Stimulated activated CD8-positive, alpha-beta memory T cell treated with anti-CD3 and anti-CD28 coated beads, Interleukin-7, amount 100 ng/mL, for 1 hour (primary cell): Measurements from ENCODE around the gene GIMAP6.
"Not testable (repeated sequence)": the region's sequence is repeated elsewhere in the genome, so short reads cannot be mapped to it uniquely, and the experiment has no call there.

Experiments
- DNase-seq, 2 donors: peaks; one replicate each; pipeline ENCODE4 v3.0.0-alpha.2; 2020; ENCODE audit warnings: low read depth in 2 of 2

GIMAP6 gene

GRCh38 chr7:150631866-150632864, at the start of gene GIMAP6:
Gene GIMAP6 (minus strand): TSS chr7:150632385. CDS start chr7:150630142, 2,243 bp downstream.
- no peak for DNase-seq

- not testable (repeated sequence) for DNase-seq
Observed at GRCh38 chr7:150680364-150680763, 48.2 kb upstream of the GIMAP6 start.

DNA sequence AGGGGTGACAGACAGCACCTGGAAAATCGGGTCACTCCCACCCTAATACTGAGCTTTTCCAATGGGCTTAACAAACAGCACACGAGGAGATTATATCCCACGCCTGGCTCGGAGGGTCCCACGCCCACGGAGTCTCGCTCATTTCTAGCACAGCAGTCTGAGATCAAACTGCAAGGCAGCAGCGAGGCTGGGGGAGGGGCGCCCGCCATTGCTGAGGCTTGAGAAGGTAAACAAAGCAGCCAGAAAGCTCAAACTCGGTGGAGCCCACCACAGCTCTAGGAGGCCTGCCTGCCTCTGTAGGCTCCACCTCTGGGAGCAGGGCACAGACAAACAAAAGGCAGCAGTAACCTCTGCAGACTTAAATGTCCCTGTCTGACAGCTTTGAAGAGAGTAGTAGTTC, 46.4 kb upstream of the GIMAP6 start:
- not testable (repeated sequence) for DNase-seq

DNA sequence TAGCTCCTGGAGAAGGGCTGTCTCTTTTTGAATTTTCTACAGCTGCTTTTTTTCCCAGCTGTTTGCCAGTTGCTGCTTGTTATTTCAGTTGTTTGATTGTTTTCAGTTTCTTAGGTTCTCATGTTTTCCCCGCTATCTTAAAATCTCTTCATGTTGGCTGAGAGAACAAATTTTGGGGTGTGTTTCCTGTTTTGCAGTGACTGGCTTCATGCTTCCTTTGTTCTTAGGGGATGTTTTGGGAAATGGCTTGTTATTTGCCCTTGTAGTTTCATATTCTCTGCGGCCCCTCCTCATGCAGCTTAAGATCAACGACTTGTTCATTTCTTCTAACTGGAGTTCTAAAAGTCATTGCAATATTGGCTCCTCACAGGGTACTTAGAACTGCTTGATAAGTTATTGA, 44.7 kb upstream of the GIMAP6 start:
- not testable (repeated sequence) for DNase-seq

GRCh38 chr7:150676276-150676675, 44.1 kb upstream of the GIMAP6 start:
- not testable (repeated sequence) for DNase-seq

DNA sequence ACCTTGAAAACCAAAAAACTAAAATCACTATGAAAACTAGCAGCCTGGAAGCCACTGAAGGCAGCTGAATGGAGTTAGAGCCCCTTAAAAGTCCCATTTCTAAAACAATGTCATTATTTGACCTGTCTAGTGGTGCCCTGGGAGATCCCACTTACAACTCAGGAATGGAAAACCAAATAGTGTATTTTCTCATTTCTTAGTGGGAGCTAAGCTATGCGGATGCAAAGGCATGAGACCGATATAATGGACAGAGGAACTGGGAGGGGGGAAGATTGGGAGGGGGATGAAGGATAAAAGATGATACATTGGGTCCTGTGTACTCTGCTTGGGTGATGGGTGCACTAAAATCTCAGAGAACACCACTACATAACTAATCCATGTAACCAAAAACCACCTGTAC, 43.5 kb upstream of the GIMAP6 start:
- DNase-seq: no peak

DNA sequence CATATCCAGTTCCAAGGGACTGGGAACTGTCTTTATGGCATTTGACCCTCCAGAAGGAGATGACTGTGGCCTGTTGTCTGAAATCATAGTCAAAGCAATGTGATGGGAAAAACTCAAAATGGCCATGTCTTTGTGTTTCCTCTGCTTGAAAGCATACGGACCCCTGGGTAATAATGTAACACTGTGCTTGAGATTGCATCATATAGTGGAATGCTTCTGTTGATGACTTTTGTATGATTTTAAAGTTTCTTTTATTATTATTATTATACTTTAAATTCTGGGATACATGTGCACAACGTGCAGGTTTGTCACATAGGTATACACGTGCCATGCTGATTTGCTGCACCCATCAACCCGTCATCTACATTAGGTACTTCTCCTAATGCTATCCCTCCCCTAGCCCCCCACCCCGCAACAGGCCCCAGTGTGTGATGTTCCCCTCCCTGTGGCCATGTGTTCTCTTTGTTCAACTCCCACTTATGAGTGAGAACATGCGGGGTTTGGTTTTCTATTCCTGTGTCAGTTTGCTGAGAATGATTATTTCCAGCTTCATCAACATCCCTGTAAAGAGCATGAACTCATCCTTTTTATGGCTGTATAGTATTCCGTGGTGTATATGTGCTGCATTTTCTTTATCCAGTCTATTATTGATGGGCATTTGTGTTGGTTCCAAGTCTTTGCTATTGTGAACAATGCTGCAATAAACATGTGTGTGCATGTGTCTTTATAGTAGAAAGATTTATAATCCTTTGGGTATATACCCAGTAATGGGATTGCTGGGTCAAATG, 39.8 kb upstream of the GIMAP6 start:
- not testable (repeated sequence) for DNase-seq

- no peak for DNase-seq
Observed at GRCh38 chr7:150668977-150669376, 36.8 kb upstream of the GIMAP6 start.

- DNase-seq: no peak
Observed at GRCh38 chr7:150668472-150668911, 36.3 kb upstream of the GIMAP6 start.

DNA sequence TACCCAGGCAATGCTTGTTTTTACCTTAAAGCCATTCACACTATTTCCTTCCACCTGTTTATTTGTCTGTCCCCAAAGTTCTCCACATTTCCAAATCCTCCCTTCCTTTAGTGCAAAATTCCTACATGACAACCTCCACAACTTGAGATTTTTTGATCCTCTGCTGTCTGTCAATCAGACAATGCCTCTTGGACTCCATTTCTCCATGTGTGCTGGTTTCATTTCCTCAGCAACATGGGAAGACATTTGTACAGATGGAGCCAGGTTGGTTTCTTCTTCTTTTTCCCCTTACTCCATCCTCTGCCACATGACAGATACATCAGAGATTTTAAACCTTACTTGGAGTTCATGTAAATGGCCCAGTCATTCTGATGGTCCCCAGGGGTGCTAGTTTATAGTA, 34.2 kb upstream of the GIMAP6 start:
- no peak for DNase-seq

GRCh38 chr7:150665896-150666295, 33.7 kb upstream of the GIMAP6 start:
- DNase-seq: no peak

GRCh38 chr7:150665089-150665748, 33.0 kb upstream of the GIMAP6 start:
- no peak for DNase-seq

GRCh38 chr7:150663802-150664494, 31.8 kb upstream of the GIMAP6 start:
- no peak for DNase-seq

GRCh38 chr7:150662821-150663220, 30.6 kb upstream of the GIMAP6 start:
- not testable (repeated sequence) for DNase-seq

DNA sequence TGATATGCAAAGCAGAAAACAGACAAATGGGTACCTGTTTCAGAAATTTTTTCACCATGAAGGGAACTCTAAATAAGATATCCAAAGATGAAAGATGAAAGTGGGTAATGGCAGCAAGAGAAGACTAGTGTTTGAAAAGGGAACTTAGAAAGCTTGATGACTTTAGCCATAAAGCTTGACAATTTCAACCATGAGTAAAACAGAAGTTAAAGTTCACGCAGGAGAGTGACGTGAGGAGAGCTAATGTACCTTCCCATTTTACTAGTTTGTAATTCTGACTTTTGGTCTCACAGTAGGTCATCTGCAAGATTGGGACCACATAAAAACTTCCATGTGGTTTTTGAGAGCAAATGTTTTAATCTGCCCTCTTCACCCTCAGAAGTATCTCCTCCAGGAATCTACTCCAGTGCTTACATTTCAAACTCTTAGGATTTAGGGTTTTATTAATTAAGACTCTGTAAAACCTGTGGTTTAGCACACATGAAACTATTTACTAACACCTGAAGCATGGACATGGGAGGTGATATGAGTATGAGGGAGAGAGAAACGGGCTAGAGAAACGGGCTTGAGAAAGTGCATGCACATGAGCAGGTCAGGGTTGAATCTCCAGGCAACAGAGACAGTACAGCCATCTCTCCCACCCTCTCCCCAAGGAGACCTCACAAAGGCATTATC, 28.9 kb upstream of the GIMAP6 start:
- DNase-seq: no peak

DNA sequence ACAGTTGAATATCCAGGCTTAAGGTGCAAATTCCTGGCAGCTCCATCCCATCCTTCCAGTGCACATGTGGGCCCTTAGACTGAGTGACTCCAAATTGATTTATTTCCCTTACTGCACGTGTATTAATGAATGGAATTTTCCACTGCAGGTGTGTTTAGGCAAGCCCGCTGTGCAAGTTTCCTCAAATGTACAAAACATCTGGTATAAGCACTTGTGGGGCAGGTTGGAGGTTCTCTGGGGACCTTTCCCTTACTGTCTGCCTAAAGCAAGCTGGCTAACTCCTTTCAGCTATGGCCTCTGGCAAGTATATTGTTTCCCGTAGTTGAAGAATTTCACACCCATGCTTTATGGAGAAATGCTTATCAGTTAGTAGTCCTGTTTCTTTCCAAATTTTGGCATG, 25.3 kb upstream of the GIMAP6 start:
- no peak for DNase-seq

DNA sequence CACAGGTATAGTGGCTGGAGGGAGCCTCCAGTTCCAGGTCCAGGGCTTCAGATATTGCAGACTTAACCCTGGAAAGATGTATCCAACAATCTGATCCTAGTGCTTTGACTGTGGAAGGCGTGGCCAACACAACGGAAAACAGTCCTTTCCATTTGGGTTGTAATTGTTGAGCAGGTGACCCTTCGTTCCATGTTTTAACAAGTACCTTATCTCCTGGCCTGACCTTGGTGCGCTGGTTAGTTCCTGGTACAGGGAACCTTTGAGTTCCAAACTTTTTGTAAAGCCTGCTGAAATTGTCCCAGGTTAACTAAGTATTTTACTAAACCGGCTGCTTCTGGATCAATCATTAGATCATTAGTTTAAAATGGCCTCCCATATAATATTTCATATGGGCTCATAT, 23.9 kb upstream of the GIMAP6 start:
- no peak for DNase-seq

DNA sequence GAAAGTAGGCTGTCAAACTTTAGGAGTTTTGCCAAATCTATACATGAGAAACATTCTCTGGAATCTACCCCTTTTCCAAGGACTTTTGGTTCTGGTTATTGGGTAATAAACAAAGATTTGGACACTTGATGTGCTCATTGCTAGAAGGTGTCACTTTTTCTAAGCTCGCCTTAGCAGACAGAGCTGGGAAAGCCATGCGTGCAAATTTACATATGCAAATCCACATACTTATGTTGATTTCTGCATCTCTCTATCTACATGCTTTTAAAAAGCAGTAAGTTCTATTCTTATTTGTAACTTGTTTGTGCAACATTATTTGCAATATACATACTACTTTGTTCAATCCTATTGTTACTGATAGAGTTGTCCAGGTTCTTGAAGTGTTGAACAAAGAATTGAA, 22.5 kb upstream of the GIMAP6 start:
- DNase-seq: no peak

DNA sequence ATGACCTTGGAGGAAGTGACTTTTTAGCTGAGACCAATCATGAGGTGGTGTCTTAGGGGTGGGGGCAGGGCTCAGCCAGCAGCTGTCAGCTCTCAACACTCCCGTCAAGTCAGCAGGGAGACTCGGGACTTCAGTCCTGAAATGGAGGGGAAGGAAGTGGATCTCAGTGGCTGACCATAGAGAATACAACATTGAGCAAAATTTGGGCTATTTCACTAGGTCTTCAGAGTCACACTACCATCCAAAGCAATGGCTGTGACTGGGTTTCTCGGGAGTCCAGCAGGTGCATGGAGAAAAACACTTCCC, 16.8 kb upstream of the GIMAP6 start:
- DNase-seq: no peak

DNA sequence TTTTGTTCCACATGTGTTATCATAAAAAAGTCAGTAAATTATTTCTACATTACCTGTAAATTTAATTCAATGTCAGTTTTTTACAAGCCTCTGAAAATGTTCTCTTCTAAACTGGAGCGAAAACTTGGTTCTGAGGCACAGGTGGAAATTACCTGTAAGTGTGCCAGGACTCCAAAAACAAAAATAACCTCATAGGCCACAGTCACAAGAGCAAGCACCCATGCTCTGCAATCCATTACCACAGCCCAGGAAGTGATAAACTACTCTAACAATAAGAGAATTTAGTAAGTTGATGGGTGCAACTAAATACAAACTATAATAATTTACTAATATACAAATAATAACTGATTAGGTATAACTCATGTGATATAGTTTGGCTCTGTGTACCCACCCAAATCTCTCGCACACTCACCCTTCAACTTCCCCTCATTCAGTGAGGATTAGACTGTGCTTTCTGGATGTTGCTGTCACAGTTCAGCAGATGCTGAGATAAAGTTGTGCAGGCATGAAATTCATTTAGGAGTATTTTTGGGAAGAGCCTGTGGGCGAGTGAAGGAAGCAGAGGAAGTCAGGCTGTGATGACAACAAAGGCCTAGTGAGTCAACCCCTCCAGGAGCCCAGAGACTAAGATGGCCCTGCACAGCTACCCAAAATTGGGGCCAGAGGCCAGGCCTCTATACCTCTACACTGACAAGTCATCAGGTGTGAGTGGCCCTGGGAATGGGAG, 16.3 kb upstream of the GIMAP6 start:
- DNase-seq: no peak
